Suprapubic skin (tissue), 4 donors: ENCODE measurements around the gene VTI1A.

Experiments
- EP300 ChIP-seq: sonication (generic); formaldehyde crosslinking; IDR thresholded peaks from one replicate; pipeline ENCODE4 v1.6.1; 2017; ENCODE audit warnings: antibody characterized with exemption
- POLR2A ChIP-seq, 2 donors: fragments of 450-650 bp; IDR thresholded peaks; one replicate each; pipeline ENCODE4 v1.6.1; 2017; ENCODE audit warnings: antibody characterized with exemption in 2 of 2, mild to moderate bottlenecking in 2 of 2, moderate library complexity in 2 of 2
- POLR2AphosphoS5 ChIP-seq, 3 donors: sonication (generic); formaldehyde crosslinking; IDR thresholded peaks; one replicate each; pipeline ENCODE4 v1.6.1; 2017; ENCODE audit warnings: antibody characterized with exemption in 3 of 3
- TF ChIP-seq, protein P1 (sequence below), 2 donors: fragments of 200-600 bp in 1 of 2; fragments of 450-650 bp in 1 of 2; sonication (generic) in 1 of 2; IDR thresholded peaks; one replicate each; pipeline ENCODE4 v1.5.1; 2016 to 2019; ENCODE audit warnings: antibody characterized with exemption in 2 of 2, mild to moderate bottlenecking in 1 of 2, moderate library complexity in 1 of 2

DNA sequence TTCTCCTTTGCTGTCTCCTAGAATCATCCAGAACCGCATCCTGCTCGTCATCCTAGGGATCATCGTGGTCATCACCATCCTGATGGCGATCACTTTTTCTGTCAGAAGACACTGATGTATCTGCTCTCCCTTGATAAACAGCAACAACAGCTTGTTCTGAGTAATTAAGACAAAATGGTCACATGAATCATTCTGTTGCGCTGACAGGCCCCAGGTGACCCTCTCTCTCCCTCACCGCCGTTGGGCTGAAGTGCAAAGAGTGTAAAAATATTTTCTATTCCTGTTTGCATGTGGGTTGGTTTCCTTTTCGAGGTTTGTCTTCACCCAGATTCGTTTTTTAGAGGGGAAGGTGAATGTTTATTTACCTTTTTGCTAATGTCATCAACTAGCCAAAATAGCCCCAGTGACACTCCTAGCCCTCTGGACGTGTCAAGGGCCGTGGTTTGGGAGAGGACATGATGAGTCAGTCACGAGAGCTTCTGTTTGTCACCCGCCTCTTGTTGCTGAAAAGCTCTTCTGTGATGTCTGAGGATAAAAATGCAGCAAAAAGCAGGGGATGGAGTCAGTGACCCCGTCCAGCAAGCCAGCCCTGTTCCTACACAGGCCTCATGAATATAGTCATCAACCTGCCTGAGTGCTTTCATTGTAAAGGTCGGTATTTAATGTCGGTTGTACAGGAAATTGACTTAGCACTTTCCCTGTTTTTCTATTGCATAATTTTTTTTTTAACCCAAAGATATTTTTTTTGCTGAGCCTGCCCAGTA, 368.4 kb downstream of the VTI1A start:
- TF ChIP-seq POLR2AphosphoS5 (IDR thresholded peaks at IDR 0.05) (no peak), POLR2A (IDR thresholded peaks at IDR 0.05) (no peak), EP300 (no peak)
- TF ChIP-seq, protein P1, sequence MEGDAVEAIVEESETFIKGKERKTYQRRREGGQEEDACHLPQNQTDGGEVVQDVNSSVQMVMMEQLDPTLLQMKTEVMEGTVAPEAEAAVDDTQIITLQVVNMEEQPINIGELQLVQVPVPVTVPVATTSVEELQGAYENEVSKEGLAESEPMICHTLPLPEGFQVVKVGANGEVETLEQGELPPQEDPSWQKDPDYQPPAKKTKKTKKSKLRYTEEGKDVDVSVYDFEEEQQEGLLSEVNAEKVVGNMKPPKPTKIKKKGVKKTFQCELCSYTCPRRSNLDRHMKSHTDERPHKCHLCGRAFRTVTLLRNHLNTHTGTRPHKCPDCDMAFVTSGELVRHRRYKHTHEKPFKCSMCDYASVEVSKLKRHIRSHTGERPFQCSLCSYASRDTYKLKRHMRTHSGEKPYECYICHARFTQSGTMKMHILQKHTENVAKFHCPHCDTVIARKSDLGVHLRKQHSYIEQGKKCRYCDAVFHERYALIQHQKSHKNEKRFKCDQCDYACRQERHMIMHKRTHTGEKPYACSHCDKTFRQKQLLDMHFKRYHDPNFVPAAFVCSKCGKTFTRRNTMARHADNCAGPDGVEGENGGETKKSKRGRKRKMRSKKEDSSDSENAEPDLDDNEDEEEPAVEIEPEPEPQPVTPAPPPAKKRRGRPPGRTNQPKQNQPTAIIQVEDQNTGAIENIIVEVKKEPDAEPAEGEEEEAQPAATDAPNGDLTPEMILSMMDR (IDR thresholded peaks at IDR 0.05): no peak
